Measurements from ENCODE around the gene THAP9. TPM values are rescaled to one million over a fixed set of nuclear protein-coding genes. Genes with fewer than 3 reads are reported as not detected.
"Not testable (repeated sequence)": the region's sequence is repeated elsewhere in the genome, so short reads cannot be mapped to it uniquely, and the experiment has no call there.

THAP9 gene
- total RNA-seq, 1 donor = 4.8 TPM

DNA sequence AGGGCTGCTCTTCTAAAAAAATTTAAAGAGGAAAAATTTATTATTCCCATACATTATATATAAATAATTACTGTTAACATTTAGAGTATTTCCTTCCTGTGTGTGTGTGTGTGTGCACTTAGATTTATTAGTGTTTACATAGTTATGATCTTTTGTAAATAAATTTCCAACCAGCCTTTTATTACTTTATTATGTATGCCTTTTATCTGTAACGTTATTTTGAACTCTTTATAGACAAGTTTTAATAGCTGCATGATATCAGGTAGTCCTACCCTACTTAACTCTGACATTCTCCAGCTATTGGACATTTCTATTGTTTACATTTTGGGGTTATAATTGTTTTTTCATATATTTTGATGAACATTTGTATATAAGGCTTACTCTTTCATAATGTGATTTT lies 8.8 kb downstream of the THAP9 start:
- Histone ChIP-seq H3K4me3 (ENCODE audit: low read length) (no peak overlapping the region), H3K27me3 (ENCODE audit: insufficient read depth, low read length) (no peaks in the 10 kb centered on the region), H3K9me3 (ENCODE audit: low read depth, low read length) (no peaks in the 10 kb centered on the region), H3K4me1 (ENCODE audit: insufficient read depth, low read length) (no peaks in the 10 kb centered on the region)

DNA sequence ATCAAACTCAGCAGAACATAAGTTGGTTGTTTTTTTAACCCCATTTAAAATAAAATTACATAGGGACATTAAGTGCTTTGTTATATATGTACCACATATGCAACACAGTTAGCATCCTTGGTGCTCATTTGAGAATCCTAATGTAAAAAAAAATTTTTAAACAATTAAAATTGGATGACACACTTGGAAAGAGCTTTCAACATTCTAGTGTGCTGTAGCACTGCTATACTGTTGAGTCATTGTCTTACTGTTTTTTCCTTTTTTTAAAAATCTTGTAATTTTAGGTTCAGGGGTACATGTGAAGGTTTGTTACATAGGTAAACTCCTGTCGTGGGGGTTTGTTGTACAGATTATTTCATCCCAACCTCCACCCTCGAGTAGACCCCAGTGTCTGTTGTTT lies 12.8 kb downstream of the THAP9 start:
- H3K9me3 ChIP-seq (ENCODE audit: low read depth, low read length) = no peaks in the 10 kb centered on the region
- no peaks in the 10 kb centered on the region for H3K4me1 ChIP-seq (ENCODE audit: insufficient read depth, low read length)
- H3K27me3 ChIP-seq (ENCODE audit: insufficient read depth, low read length) = no peaks in the 10 kb centered on the region
- H3K4me3 ChIP-seq (ENCODE audit: low read length) = no peak overlapping the region

DNA sequence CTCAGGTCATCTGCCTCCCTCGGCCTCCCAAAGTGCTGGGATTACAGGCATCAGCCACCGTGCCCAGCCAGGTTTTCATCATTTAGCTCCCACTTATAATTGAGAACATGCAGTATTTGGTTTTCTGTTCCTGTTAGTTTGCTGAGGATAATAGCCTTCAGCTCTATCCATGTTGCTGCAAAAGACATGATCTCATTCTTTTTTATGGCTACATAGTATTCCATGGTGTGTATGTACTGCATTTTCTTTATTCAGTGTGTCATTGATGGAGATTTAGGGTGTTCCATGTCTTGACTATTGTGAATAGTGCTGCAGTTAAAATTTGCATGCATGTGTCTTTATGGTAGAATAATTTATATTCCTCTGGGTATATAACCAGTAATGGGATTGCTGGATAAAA lies 13.4 kb downstream of the THAP9 start:
- not testable (repeated sequence) for H3K27me3 ChIP-seq (ENCODE audit: insufficient read depth, low read length); H3K4me3 ChIP-seq (ENCODE audit: low read length); H3K9me3 ChIP-seq (ENCODE audit: low read depth, low read length); H3K4me1 ChIP-seq (ENCODE audit: insufficient read depth, low read length)

DNA sequence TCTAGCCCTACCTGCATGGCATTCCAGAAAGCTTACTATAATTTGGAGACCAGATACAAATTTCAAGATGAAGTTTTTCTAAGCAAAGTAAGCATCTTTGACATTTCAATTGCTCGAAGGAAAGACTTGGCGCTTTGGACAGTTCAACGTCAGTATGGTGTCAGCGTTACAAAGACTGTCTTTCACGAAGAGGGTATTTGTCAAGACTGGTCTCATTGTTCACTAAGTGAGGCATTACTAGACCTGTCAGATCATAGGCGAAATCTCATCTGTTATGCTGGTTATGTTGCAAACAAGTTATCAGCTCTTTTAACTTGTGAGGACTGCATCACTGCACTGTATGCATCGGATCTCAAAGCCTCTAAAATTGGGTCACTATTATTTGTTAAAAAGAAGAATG lies 17.6 kb downstream of the THAP9 start:
- Histone ChIP-seq H3K27me3 (ENCODE audit: insufficient read depth, low read length) (no peaks in the 10 kb centered on the region), H3K4me1 (ENCODE audit: insufficient read depth, low read length) (no peaks in the 10 kb centered on the region), H3K9me3 (ENCODE audit: low read depth, low read length) (no peaks in the 10 kb centered on the region), H3K4me3 (ENCODE audit: low read length) (no peak overlapping the region)

DNA sequence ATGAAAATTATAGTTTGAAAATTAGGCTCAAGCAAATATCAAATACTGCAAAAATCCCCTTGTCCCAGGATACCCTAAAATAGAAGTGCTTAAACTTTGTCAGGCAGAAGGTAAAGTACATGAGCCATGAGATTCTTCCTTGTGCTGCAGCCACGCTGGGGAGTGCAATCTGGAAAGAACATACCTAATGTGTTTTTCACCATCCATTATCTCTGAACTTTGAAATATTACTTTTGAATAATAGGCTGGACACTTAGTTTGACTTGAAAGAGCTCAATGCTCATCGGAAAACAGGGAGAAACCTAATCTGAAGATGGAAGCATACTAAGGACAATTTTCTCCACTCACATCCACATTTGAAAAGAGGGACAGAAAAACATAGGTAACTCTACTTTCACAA lies 18.9 kb downstream of the THAP9 start:
- Histone ChIP-seq H3K27me3 (ENCODE audit: insufficient read depth, low read length) (no peaks in the 10 kb centered on the region), H3K4me3 (ENCODE audit: low read length) (no peak overlapping the region), H3K4me1 (ENCODE audit: insufficient read depth, low read length) (no peaks in the 10 kb centered on the region), H3K9me3 (ENCODE audit: low read depth, low read length) (no peaks in the 10 kb centered on the region)

DNA sequence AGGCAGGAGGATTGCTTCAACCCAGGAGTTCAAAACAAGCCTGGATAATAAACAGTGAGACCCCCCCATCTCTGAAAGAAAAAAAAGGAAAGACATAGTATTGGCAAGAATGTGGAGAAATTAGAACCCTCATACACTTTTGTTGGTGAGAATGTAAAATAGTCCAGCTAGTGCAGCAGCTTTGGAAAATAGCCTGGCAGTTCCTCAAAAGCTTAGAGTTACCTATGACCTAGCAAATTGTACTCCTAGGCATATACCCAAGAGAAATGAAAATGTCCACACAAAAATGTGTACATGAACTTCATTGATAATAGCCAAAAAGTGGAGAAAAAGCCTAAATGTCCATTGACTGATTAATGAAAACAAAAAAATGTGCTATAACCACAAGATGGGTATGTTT lies 21.3 kb downstream of the THAP9 start:
- no peaks in the 10 kb centered on the region for H3K4me1 ChIP-seq (ENCODE audit: insufficient read depth, low read length)
- no peak overlapping the region for H3K4me3 ChIP-seq (ENCODE audit: low read length)
- no peaks in the 10 kb centered on the region for H3K27me3 ChIP-seq (ENCODE audit: insufficient read depth, low read length)
- H3K9me3 ChIP-seq (ENCODE audit: low read depth, low read length) = no peaks in the 10 kb centered on the region

DNA sequence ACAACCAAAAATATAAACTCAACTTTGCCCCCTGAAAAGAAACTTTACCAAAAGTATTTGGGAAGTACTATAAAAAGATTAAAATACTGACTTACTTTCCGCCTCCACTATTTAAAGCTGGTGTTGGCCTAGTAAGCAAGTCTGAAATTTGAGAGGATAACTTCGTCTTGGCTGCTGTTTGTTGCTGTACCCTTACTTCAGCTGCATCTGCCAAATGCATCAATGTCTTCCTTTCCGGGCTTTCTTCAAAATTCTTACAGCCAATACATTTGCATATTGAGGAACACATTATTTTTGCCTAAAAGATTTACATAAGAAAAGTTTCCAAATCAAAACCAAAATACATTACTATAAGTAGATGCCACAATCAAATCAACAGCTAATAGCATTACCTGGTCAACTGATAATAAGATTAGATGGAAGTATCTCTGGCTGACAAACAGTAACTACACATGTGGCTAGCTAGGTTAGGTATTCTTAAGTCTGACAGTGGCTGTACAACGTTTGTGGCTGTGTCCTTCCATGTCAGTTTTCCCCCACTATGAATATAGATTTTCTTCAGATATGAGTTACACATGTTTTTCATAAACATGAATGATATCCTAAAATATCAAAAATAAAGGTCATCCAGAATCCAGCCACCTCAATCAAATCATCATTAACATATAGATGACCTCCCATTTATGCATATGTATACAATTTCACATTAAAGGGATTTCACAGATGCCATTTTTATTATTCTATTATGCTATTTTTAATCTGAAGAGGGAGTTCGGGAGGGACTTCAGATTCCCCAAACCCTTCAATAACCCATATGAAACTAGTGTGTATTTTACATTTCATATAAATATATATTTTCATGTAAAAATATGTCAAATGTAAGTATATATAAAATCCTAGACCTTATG lies 30.6 kb downstream of the THAP9 start:
- H3K9me3 ChIP-seq (ENCODE audit: low read depth, low read length) = no peaks in the 10 kb centered on the region

DNA sequence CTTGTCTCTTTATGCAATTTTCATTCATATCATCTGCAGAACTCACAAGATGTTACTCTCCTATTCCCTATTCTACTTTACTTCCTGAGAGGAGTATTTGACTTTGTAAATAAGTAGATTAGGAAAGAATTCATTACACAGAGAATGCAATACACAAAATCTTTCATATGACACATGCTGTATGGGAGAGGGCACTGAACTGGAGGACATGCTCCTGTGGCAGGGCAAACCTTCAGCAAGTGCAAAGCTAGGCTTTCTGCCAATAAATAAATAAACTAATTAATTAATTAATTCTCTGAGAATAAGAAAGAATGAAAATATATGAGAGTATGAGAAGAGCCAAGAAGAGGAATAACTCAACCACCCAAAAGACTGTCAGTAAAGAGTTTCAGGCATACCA lies 33.9 kb downstream of the THAP9 start:
- no peaks in the 10 kb centered on the region for H3K27me3 ChIP-seq (ENCODE audit: insufficient read depth, low read length)
- no peaks in the 10 kb centered on the region for H3K9me3 ChIP-seq (ENCODE audit: low read depth, low read length)
- no peak overlapping the region for H3K4me3 ChIP-seq (ENCODE audit: low read length)
- H3K4me1 ChIP-seq (ENCODE audit: insufficient read depth, low read length) = no peaks in the 10 kb centered on the region

More for the DNA sequence above, 30.6 kb downstream of the THAP9 start:
- Histone ChIP-seq H3K4me3 (ENCODE audit: low read length) (no peak overlapping the region), H3K27me3 (ENCODE audit: insufficient read depth, low read length) (no peaks in the 10 kb centered on the region), H3K4me1 (ENCODE audit: insufficient read depth, low read length) (no peaks in the 10 kb centered on the region)

DNA sequence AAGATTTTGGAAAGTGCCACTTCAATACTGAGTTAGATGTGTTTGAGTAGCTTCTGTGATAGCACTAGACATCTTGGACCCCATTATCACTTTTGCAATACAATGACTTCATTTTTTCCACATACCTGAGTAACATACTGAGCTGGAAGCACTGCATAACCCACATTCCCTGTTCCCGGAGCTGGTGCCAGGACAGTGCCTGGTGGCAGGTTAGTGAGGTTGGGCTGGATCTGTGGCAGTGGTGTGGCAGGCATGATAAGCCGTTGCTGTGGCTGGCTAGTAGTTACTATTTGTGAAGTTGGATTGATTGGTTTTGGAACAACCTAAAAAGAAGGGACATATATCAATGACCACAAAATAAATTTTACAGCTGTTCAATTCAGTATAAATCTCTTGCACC lies 38.9 kb downstream of the THAP9 start:
- no peaks in the 10 kb centered on the region for H3K27me3 ChIP-seq (ENCODE audit: insufficient read depth, low read length)
- H3K9me3 ChIP-seq (ENCODE audit: low read depth, low read length) = no peaks in the 10 kb centered on the region
- H3K4me3 ChIP-seq (ENCODE audit: low read length) = no peak overlapping the region

DNA sequence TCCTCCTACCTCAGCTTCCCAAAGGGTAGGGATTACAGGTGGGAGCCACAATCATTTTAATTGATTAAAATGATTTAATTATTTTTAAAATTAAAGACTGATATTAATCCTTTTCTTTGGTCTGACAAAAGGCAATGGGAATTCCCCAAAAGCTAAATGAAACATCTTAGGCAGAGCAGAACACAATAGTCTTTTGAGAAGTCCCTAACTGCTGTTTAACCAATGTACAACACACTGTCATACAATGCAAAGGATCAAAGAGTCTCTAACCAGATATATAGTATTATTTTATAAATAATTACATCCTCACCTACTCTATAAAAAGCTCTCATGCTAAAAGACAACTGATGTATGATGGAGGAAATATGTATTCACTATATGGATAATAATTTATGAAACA lies 47.0 kb downstream of the THAP9 start:
- Histone ChIP-seq H3K27me3 (ENCODE audit: insufficient read depth, low read length) (no peaks in the 10 kb centered on the region), H3K4me1 (ENCODE audit: insufficient read depth, low read length) (no peaks in the 10 kb centered on the region), H3K9me3 (ENCODE audit: low read depth, low read length) (no peaks in the 10 kb centered on the region), H3K4me3 (ENCODE audit: low read length) (no peak overlapping the region)

More for the DNA sequence above, 38.9 kb downstream of the THAP9 start:
- no peaks in the 10 kb centered on the region for H3K4me1 ChIP-seq (ENCODE audit: insufficient read depth, low read length)

DNA sequence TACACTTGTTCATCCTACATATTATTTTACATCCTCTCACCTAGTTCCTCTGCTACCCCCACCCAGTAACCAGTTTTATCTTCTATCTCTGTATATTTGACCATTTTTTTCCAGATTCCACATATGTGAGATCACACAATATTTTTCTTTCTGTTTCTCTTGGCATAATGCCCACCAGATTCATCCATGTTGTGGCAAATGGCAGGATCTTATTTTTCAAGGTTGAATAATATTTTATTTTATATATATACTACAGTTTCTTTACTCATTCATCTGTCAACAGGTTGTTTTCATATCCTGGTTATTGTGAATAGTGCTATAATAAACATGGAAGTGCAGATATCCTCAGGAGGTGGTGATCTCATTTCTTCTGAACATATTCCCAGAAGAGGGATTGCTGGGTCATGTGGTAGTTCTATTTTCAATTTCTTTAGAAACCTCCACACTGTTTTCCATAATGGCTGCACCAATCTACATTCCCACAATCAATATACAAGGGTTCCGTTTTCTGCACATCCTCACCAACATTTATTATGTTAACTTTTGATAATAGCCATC lies 48.2 kb downstream of the THAP9 start:
- Histone ChIP-seq H3K4me3 (ENCODE audit: low read length) (no peak overlapping the region), H3K27me3 (ENCODE audit: insufficient read depth, low read length) (no peaks in the 10 kb centered on the region), H3K9me3 (ENCODE audit: low read depth, low read length) (no peaks in the 10 kb centered on the region), H3K4me1 (ENCODE audit: insufficient read depth, low read length) (no peaks in the 10 kb centered on the region)

DNA sequence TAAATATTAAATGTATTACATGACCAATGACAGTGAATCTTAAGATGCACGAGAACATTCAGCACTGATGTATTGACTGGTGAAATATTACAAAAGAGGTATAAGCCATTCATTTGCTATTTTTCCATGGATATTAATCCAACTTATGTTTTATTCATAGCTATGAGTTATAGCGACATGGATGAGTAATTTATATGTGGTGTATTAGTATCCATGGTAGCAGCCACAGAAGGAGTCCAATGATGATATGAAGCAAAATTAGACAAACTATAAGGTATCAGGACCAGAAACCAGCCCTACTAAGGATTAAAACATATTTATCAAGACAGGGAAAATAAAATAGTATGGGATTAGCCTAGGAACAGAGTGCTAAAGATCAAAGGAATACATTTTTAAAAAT lies 50.7 kb downstream of the THAP9 start:
- H3K4me3 ChIP-seq (ENCODE audit: low read length) = no peak overlapping the region
- no peaks in the 10 kb centered on the region for H3K27me3 ChIP-seq (ENCODE audit: insufficient read depth, low read length)
- H3K4me1 ChIP-seq (ENCODE audit: insufficient read depth, low read length) = no peaks in the 10 kb centered on the region
- H3K9me3 ChIP-seq (ENCODE audit: low read depth, low read length) = no peaks in the 10 kb centered on the region

DNA sequence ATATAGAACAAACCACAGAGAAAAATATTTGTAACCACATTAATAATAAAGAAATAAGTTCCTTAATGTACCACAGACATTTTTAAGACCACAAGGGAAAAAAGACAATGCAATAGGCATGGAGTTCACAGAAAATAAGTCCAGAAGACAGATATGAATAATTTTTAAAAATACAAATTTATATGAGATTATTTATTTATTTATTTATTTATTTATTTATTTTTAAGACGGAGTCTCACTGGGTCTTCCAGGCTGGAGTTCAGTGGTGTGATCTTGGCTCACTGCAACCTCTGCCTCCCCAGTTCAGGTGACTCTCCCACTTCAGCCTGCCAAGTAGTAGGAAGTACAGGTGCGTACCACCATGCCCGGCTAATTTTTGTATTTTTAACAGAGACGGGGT lies 53.7 kb downstream of the THAP9 start:
- peaks cover 6% of the 10 kb centered on the region for H3K4me1 ChIP-seq (ENCODE audit: insufficient read depth, low read length)
- H3K27me3 ChIP-seq (ENCODE audit: insufficient read depth, low read length) = no peaks in the 10 kb centered on the region
- H3K9me3 ChIP-seq (ENCODE audit: low read depth, low read length) = no peaks in the 10 kb centered on the region
- no peak overlapping the region for H3K4me3 ChIP-seq (ENCODE audit: low read length)

DNA sequence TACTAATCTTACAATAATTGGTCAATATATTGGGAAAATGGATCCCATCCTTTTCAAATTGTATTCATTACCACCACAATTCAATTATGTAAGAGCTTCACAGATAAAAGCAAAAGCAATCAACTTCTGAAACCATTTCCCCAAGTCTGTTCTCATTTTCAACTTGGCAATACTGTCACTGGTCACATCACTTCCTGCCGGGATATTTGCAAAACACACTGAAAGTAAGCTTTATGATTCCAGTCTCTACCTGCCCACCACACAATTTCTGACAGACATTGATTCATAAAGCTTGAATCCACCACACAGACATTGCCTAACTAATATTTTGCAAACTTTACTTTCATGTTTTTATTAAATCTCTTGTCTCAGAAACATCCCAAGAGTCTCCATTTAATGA lies 56.5 kb downstream of the THAP9 start:
- Histone ChIP-seq H3K4me3 (ENCODE audit: low read length) (no peak overlapping the region), H3K27me3 (ENCODE audit: insufficient read depth, low read length) (no peaks in the 10 kb centered on the region), H3K4me1 (ENCODE audit: insufficient read depth, low read length) (peaks cover 6% of the 10 kb centered on the region), H3K9me3 (ENCODE audit: low read depth, low read length) (no peaks in the 10 kb centered on the region)

DNA sequence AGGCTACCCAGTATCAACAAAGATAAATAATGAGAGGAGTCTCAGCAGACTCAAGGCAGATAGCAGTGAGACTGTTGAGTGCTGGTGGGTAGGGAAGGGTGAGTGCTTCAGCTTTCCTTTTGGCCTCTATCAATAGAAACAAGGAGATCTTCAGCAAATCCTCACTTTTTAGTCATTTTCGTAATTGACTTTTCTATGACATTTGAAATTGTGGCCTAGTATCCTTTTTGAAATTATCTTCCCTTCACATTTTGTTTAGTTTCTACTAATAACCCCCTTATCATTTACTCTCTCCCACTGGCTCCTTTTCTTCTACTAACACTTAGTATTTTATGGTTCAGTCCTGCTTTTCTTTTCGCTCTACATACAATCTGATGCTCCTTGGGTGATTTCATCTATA lies 65.2 kb downstream of the THAP9 start:
- Histone ChIP-seq H3K4me1 (ENCODE audit: insufficient read depth, low read length) (no peaks in the 10 kb centered on the region), H3K4me3 (ENCODE audit: low read length) (no peak overlapping the region), H3K27me3 (ENCODE audit: insufficient read depth, low read length) (no peaks in the 10 kb centered on the region), H3K9me3 (ENCODE audit: low read depth, low read length) (no peaks in the 10 kb centered on the region)

DNA sequence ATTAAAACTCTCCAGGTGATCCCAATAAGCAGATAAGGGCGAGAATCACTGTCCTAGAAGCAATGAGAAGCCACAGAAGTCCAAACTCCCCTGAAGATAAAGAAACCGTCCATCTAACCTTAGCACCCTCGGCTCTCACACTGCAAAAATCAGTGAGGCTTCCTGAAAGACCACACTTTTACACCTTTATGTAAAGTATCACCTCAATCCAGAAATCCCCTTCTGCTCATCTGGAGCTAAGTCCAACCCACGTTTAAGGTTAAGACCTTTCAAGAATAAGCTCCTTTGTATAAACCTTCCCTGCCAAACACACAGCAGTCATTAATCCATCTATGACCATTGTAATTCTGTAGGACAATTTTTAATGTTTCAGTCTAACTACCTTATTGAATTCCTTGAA lies 68.4 kb downstream of the THAP9 start:
- no peaks in the 10 kb centered on the region for H3K4me1 ChIP-seq (ENCODE audit: insufficient read depth, low read length)
- H3K4me3 ChIP-seq (ENCODE audit: low read length) = no peak overlapping the region
- no peaks in the 10 kb centered on the region for H3K9me3 ChIP-seq (ENCODE audit: low read depth, low read length)
- no peaks in the 10 kb centered on the region for H3K27me3 ChIP-seq (ENCODE audit: insufficient read depth, low read length)

All from mononuclear cell (primary cell).